Testis (tissue), 3 donors: ENCODE measurements around the gene SLC39A5. TPM values are rescaled to one million over a fixed set of nuclear protein-coding genes. Genes with fewer than 3 reads are reported as not detected.
A peak's percentile ranks its signal among the peaks of the same experiment; 100 is the strongest.
"Not testable (repeated sequence)": the region's sequence is repeated elsewhere in the genome, so short reads cannot be mapped to it uniquely, and the experiment has no call there.

Experiments used
- DNase-seq: peaks from one replicate; pipeline ENCODE4 v3.0.0-alpha.2; 2019
- H3K27ac ChIP-seq, 2 donors: fragments of 200-600 bp; sonication (generic); one replicate each; pipeline ENCODE4 v1.5.1; 2019
- H3K27me3 ChIP-seq: fragments of 200-600 bp; sonication (generic); one replicate; pipeline ENCODE4 v1.5.1; 2019
- H3K36me3 ChIP-seq: fragments of 200-600 bp; sonication (generic); one replicate; pipeline ENCODE4 v1.5.1; 2017; ENCODE audit warnings: low read depth; ENCODE audit errors: missing control alignments
- H3K4me1 ChIP-seq: fragments of 200-600 bp; sonication (generic); one replicate; pipeline ENCODE4 v1.5.1; 2019
- H3K4me3 ChIP-seq, 2 donors: fragments of 200-600 bp; sonication (generic); one replicate each; pipeline ENCODE4 v1.5.1; 2017 to 2019
- H3K9me3 ChIP-seq: fragments of 200-600 bp; sonication (generic); one replicate; pipeline ENCODE4 v1.5.1; 2017
- POLR2A ChIP-seq: fragments of 450-650 bp; IDR thresholded peaks from one replicate; pipeline ENCODE4 v1.6.1; 2017; ENCODE audit warnings: antibody characterized with exemption, mild to moderate bottlenecking, moderate library complexity
- WGBS, 2 donors: methylation state at CpG; one replicate each; pipeline ENCODE4 v1.1.5; 2018; 5-methylcytosine and 5-hydroxymethylcytosine counted together
- intact Hi-C: fragments of 100-400 bp; cut with DNase I; formaldehyde crosslinking; loops from one replicate; pipeline ENCODE4 v1.15.1; 2023; ENCODE audit warnings: low total_unique reads
- polyA plus RNA-seq: library from polyadenylated mRNA; stranded (reverse); fragments of 350-450 nt; fragmentation: Illumina TruSeq; extraction: RNeasy Lipid Tissue Mini Kit (QIAGEN cat#74804); gene quantifications from one replicate; pipeline ENCODE4 v1.2.3, GENCODE V29; 2014; ENCODE audit warnings: low read depth, low replicate concordance; ENCODE audit not compliant: insufficient read depth
- total RNA-seq, 2 donors: library from RNA; depleted of rRNA; stranded (reverse); fragments of >200 nt; gene quantifications; one replicate each; pipeline ENCODE4 v1.2.3, GENCODE V29; 2016
- TF ChIP-seq, protein P1 (sequence below), 3 experiments: fragments of 450-650 bp in 2 of 3; fragments of 200-600 bp in 1 of 3; sonication (generic) in 1 of 3; IDR thresholded peaks; one replicate each; pipeline ENCODE4 v1.5.1; 2016 to 2019; ENCODE audit warnings: antibody characterized with exemption in 3 of 3, mild to moderate bottlenecking in 2 of 3, moderate library complexity in 1 of 3

The SLC39A5 gene
- total and polyA plus RNA-seq, 3 donors from 2014 or later: 0.87 to 3.9 TPM; not detected in 1

DNA sequence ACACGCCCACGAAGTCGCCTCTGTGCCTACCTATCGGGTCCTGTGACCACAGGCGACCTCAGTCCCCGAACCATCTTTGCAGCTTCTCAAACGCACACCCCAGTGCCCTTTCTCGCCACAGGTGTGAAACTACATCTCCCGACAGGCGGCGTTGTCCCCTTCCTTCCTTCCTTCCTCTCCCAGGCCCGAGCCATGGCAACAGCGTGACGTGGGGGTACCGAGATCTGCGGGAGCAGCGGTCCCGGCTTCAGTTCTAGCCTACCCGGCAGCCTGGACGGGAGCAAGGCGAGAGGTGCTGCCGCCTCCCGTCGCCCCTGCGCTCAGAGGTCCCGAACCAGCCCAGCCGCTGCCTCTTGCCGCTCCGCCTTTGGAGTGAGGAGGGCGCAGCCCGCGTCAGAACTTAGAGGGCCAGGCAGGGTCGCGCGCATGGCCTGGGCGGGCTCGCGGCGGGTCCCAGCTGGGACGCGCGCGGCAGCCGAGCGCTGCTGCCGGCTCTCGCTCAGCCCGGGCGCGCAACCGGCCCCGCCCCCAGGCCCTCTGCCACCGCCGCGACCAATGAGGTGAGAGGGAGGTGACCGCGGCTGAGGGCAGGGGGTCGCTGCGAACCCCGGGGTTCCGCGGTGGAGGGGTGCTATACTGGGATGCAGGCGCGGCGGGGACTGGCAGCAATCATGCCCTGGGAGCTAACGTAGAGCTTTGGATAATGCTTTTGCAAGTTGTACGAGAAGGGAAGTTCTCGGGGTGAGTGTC lies 37.0 kb downstream of the SLC39A5 start, which contains the start of gene COQ10A:
TSS of gene COQ10A (plus strand) at position 250 of the 750 bp plus-strand sequence. CDS start at position 427, 177 bp downstream.
- Histone ChIP-seq H3K4me3 (peak within 1 kb of the TSS; percentile 72 to 76), H3K9me3 (no peaks in the 10 kb centered on the region), H3K36me3 (no peaks in the 10 kb centered on the region), H3K4me1 (peaks cover 26% of the 10 kb centered on the region), H3K27me3 (no peaks in the 10 kb centered on the region), H3K27ac (peak within 1 kb of the TSS; percentile 91)
- intact Hi-C loops: no loop called here
- WGBS, 2 donors: 0% methylated on average over 7 to 67 of the region's 68 CpGs
- peak; percentile 96 for DNase-seq
- TF ChIP-seq, protein P1, sequence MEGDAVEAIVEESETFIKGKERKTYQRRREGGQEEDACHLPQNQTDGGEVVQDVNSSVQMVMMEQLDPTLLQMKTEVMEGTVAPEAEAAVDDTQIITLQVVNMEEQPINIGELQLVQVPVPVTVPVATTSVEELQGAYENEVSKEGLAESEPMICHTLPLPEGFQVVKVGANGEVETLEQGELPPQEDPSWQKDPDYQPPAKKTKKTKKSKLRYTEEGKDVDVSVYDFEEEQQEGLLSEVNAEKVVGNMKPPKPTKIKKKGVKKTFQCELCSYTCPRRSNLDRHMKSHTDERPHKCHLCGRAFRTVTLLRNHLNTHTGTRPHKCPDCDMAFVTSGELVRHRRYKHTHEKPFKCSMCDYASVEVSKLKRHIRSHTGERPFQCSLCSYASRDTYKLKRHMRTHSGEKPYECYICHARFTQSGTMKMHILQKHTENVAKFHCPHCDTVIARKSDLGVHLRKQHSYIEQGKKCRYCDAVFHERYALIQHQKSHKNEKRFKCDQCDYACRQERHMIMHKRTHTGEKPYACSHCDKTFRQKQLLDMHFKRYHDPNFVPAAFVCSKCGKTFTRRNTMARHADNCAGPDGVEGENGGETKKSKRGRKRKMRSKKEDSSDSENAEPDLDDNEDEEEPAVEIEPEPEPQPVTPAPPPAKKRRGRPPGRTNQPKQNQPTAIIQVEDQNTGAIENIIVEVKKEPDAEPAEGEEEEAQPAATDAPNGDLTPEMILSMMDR (IDR thresholded peaks at IDR 0.05): peak; percentile 59 to 73 (median 63)
- TF ChIP-seq POLR2A: no peak

DNA sequence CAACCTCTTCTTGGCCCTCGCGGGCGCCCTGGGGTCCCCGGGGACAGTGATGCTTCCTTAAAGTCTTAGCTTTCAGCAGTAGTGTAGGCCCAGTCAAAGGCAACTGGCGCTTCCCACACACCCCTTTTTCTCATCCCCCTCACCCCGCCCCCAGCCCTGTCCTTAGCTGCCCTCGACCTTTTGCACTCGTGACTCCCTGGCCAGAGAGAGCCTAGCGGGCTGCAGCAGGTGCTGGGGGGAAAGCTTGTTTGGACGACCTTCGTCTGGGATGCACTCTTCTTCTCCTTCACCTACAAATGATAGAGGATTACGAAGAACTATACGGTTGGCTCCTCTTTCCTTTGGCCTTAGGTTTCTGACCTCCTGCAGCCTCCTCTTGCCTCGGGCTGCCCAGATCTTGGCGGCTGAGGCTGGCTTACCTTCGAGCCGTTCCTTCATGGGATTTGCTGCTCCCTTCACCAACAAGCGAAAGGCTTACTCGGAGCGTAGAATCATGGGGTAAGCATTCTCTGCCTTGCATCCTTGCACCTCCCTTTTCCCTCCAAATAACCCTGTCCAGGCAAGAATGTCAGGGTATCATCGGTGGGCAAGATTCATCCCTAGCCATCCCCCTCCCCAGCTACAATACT lies 37.7 kb downstream of the SLC39A5 start:
- TF ChIP-seq, protein P1 (IDR thresholded peaks at IDR 0.05): no peak
- no peak for TF ChIP-seq POLR2A
- peak; percentile 48 for DNase-seq
- Histone ChIP-seq H3K4me1 (peaks cover 26% of the 10 kb centered on the region), H3K27me3 (no peaks in the 10 kb centered on the region), H3K27ac (peak overlapping the region; percentile 91), H3K4me3 (peak overlapping the region; percentile 72 to 76), H3K9me3 (no peaks in the 10 kb centered on the region), H3K36me3 (no peaks in the 10 kb centered on the region)
- 12 to 19% methylated on average over 17 to 21 of the region's 21 CpGs for WGBS, 2 donors
- intact Hi-C loops: no loop called here

DNA sequence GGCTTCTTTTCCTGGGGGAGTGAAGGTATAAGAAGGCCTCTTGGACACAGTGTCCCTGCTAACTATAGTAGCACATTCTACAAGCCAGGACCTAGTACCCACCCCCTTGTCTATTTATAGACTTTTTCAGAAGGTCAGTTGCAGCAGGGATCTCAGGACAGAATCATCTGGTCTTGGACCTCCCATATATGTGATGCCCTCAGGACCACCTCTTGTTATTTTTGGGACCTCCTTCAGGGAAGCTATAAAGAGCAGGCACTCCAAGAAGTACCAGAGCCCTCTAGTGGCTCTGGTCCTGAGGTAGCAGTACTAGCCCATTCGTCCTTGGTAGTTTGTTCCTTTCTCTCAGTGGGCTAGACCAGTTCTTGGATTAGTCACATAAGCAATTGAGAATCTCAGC lies 41.2 kb downstream of the SLC39A5 start:
- no peak for TF ChIP-seq POLR2A
- TF ChIP-seq, protein P1 (IDR thresholded peaks at IDR 0.05): peak in 2 of 3 experiments; percentile 21 to 22
- WGBS, 2 donors: 14 to 45% methylated on average over 1 of the region's 1 CpG
- Histone ChIP-seq H3K36me3 (no peaks in the 10 kb centered on the region), H3K27ac (peak overlapping the region in 1 of 2 donors; percentile 17), H3K27me3 (no peaks in the 10 kb centered on the region), H3K4me1 (peaks cover 26% of the 10 kb centered on the region), H3K9me3 (no peaks in the 10 kb centered on the region), H3K4me3 (no peak overlapping the region)
- intact Hi-C loops: no loop called here
- DNase-seq: peak; percentile 27

DNA sequence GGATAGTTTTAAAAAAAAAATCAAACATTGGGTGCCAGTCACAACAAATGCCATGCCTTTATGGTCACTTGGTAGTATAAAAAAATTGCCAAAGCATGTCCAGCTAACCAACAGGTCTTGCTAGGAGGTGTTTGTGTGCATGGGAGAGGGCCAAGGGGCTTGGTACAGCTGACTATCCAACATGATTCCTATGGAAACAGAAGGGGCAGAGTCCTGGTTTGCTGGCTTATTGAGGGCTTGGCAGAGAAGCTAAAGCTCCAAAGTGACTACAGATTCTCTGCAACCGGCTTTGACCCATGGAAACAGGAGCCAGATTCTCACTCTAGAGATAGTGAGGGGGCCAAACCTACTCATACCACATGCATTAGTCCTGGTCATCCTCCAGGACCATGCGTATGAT lies 42.6 kb downstream of the SLC39A5 start:
- H3K27me3 ChIP-seq, DNase-seq, H3K9me3 ChIP-seq, H3K36me3 ChIP-seq, H3K4me3 ChIP-seq, H3K27ac ChIP-seq, intact Hi-C loops: not testable (repeated sequence)
- WGBS, 2 donors: 71 to 76% methylated on average over 2 of the region's 2 CpGs
- H3K4me1 ChIP-seq: peaks cover 22% of the 10 kb centered on the region

DNA sequence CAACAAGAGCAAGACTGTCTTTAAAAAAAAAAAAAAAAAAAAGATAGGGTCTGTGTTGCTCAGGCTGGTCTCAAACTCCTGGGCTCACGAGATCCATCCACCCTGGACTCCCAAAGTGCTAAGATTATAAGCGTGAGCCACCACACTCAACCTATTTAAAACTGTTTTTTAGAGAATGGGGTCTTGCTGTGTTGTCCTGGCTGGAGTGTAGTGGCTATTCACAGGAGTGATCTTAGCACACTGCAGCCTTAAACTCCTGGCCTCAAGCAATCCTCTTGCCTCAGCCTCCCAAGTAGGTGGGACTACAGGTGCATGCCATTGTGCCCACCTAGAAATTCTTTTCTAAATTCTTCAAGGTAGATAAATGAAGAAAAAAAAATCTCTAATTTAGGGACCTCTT lies 44.4 kb downstream of the SLC39A5 start:
- no peak overlapping the region for H3K27ac ChIP-seq
- TF ChIP-seq, protein P1 (IDR thresholded peaks at IDR 0.05): no peak
- TF ChIP-seq POLR2A: no peak
- DNase-seq: no peak
- H3K36me3 ChIP-seq: no peaks in the 10 kb centered on the region
- H3K4me3 ChIP-seq: no peak overlapping the region
- no peaks in the 10 kb centered on the region for H3K9me3 ChIP-seq
- peaks cover 14% of the 10 kb centered on the region for H3K4me1 ChIP-seq
- H3K27me3 ChIP-seq: no peaks in the 10 kb centered on the region
- intact Hi-C loops: no loop called here
- 79 to 96% methylated on average over 2 of the region's 2 CpGs for WGBS, 2 donors
